ENCODE measurements around the gene CD79B. TPM values are rescaled to one million over a fixed set of nuclear protein-coding genes. Genes with fewer than 3 reads are reported as not detected.

CD79B gene
- total RNA-seq, 4 donors from 2014 or later = 4.0 to 15.8 (median 6.0) TPM

- TF ChIP-seq CTCF (IDR thresholded peaks at IDR 0.05) = no peak
- ATAC-seq (ENCODE audit: low FRiP score) (peak; percentile 62), DNase-seq (ENCODE audit: low spot score) (peak; percentile 59)
Observed at GRCh38 chr17:63961355-63962212, 29.5 kb upstream of the CD79B start.

- no peak for ATAC-seq (ENCODE audit: low FRiP score)
- no peak for TF ChIP-seq CTCF (IDR thresholded peaks at IDR 0.05)
- DNase-seq (ENCODE audit: low spot score) = no peak
Observed at GRCh38 chr17:63960430-63960829, 28.3 kb upstream of the CD79B start.

DNA sequence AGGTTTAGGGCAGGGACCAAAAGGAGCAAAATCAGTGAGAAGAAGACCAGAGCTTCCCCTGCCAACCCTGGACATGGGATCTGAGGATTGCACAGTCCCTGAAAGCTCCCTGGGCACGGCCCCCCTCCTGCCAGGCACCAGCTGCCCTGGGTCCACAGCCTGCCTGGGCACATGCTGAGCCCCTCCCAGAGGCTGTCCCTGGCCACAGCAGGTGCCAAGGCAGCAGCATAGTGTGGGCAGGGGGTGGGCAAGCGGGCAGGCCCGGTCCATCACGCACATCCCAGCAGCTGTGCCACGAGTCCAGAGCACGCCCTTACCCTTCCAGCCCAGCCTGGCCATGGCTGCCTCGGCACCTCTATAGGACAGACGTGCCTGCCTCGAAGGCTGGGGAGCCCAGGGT is 27.9 kb upstream of the CD79B start:
- no peak for ATAC-seq (ENCODE audit: low FRiP score)
- DNase-seq (ENCODE audit: low spot score) = no peak
- TF ChIP-seq CTCF (IDR thresholded peaks at IDR 0.05) = no peak

DNA sequence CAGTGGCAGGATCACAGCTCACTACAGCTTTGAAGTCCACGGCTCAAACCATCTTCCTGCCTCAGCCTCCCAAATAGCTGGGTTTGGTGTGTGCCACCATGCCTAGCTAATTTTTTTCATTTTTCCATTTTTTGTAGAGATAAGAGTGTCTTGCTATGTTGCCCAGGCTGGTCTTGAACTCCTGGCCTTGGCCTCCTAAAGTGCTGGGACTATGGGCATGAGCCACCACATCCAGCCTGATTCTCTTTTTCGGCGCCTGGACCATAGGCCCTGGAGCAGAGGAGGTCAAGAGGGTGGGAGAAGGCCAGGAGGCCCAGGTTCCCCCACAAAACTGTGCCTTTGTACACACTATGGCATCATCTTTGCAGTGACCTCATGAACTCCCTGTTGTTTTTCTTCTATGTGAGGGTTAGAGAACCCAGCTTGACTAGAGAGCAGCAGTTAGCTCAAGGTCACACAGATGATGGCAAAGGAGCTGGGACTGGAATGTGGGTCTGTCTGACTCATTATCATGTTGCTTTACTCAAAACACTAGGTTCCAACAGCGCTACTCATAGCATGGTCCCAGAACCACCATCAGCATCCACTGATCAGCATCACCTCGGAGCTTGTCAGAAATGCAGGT is 24.3 kb upstream of the CD79B start:
- no peak for TF ChIP-seq CTCF (IDR thresholded peaks at IDR 0.05)
- ATAC-seq (ENCODE audit: low FRiP score) (no peak), DNase-seq (ENCODE audit: low spot score) (no peak)

GRCh38 chr17:63955791-63956190 is 23.7 kb upstream of the CD79B start:
- DNase-seq (ENCODE audit: low spot score) (no peak), ATAC-seq (ENCODE audit: low FRiP score) (no peak)
- no peak for TF ChIP-seq CTCF (IDR thresholded peaks at IDR 0.05)

- ATAC-seq (ENCODE audit: low FRiP score) (no peak), DNase-seq (ENCODE audit: low spot score) (no peak)
- TF ChIP-seq CTCF (IDR thresholded peaks at IDR 0.05) = no peak
Observed at GRCh38 chr17:63955232-63955631, 23.1 kb upstream of the CD79B start.
